ENCODE data around the gene ZNF445.

DNA sequence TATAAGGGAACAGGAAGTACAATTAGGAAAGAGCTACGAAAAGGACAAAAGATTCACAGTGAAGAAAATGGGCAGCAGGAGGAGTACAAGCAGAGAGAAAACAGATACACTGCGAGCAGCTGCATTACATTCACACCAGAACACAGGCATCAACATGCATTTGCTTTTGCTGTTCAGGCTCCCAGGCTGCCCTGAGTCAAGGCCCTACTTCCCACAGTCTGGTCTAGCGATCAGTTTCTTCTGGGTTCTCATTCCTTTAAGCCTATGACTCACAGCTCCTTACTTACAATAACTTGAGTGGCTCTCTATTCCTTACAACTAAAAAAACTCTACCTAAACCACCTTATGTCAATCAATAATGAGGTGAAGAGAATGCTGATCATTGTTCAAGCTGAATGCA is 24.5 kb upstream of the ZNF445 start:
- TF ChIP-seq, protein P1, sequence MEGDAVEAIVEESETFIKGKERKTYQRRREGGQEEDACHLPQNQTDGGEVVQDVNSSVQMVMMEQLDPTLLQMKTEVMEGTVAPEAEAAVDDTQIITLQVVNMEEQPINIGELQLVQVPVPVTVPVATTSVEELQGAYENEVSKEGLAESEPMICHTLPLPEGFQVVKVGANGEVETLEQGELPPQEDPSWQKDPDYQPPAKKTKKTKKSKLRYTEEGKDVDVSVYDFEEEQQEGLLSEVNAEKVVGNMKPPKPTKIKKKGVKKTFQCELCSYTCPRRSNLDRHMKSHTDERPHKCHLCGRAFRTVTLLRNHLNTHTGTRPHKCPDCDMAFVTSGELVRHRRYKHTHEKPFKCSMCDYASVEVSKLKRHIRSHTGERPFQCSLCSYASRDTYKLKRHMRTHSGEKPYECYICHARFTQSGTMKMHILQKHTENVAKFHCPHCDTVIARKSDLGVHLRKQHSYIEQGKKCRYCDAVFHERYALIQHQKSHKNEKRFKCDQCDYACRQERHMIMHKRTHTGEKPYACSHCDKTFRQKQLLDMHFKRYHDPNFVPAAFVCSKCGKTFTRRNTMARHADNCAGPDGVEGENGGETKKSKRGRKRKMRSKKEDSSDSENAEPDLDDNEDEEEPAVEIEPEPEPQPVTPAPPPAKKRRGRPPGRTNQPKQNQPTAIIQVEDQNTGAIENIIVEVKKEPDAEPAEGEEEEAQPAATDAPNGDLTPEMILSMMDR (IDR thresholded peaks at IDR 0.05; ENCODE audit: low read depth, low read length, missing input control): no peak
- TF ChIP-seq FOXA1 (IDR thresholded peaks at IDR 0.05): no peak
- no peak for TF ChIP-seq JUND (IDR thresholded peaks at IDR 0.05)
- TF ChIP-seq YY1 (IDR thresholded peaks at IDR 0.05): no peak
